Measurements from ENCODE around the gene ESF1. TPM values are rescaled to one million over a fixed set of nuclear protein-coding genes. Genes with fewer than 3 reads are reported as not detected.

ESF1 gene
- total and polyA plus RNA-seq, 9 of the 15 experiments (the other 6 are each of a cell fraction or from before 2014, with no cell fraction given), result 7.0 to 30.4 (median 18.6) TPM

DNA sequence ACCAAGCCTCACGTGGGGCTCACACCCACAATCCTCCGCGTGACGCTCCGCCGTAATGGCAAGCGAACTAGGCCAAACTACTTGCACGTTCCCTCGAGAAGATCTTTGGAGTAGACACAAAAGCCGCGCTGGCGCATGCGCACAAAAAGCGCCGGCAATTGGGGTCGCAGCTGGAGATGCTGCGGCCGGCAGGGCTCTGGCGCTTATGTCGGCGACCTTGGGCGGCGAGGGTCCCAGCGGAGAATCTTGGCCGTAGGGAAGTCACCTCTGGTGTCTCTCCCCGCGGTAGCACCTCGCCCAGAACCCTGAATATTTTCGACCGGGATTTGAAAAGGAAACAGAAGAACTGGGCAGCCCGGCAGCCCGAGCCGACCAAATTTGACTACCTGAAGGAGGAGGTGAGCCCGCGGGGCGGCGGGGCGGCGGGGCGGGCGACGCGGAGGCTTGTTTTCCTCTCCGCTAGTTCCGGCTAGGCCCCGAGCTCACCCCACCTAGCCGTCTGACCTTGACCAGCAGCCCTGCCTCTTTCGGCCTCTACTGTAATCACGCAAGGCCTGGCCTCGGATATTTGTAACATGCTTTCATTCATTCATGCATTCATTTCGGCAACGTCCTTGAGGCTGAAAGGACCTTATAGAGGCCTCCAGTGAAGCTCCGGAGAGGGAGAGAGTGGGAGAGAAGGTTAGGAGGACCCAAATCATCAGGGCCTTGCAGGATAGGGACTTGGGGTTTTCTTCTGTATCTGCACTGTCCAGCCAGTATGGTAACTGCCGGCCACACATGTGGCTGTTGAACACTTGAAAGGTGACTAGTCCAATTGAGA lies at the start of gene ESF1, which contains the start of gene NDUFAF5 (continued):
- TF ChIP-seq ZNF655 (CRISPR knock-in tag; IDR thresholded peaks at IDR 0.05) (no peak), TEAD2 (tag; IDR thresholded peaks at IDR 0.05) (no peak), FOXK2 (conservative IDR thresholded peaks at IDR 0.05 in 1 of 2, IDR thresholded peaks at IDR 0.05 in 1 of 2; ENCODE audit: low read depth in 2 of 2) (0 out of 4 replicates have a peak, but pooled peaks of 1 of the 2 experiments have one; percentile 17), EHMT2 (IDR thresholded peaks at IDR 0.05) (no peak), CHD1 (IDR thresholded peaks at IDR 0.05; ENCODE audit: low read length) (no peak), MCM3 (IDR thresholded peaks at IDR 0.05) (no peak), MTF1 (CRISPR knock-in tag; IDR thresholded peaks at IDR 0.05; ENCODE audit: borderline replicate concordance) (no peak), CBX3 (IDR thresholded peaks at IDR 0.05; ENCODE audit: borderline replicate concordance in 1 of 2, low read length in 2 of 2) (0 out of 3 replicates have a peak, but pooled peaks of 1 of the 2 experiments have one; percentile 43), ZFPM2 (CRISPR knock-in tag; IDR thresholded peaks at IDR 0.05) (no peak), ZNF263 (CRISPR knock-in tag; IDR thresholded peaks at IDR 0.05; ENCODE audit: borderline replicate concordance) (0 out of 2 replicates have a peak, but pooled peaks have one; percentile 27), ZNF699 (CRISPR knock-in tag; IDR thresholded peaks at IDR 0.05; ENCODE audit: insufficient replicate concordance) (no peak)
- TF ChIP-seq, protein P1, sequence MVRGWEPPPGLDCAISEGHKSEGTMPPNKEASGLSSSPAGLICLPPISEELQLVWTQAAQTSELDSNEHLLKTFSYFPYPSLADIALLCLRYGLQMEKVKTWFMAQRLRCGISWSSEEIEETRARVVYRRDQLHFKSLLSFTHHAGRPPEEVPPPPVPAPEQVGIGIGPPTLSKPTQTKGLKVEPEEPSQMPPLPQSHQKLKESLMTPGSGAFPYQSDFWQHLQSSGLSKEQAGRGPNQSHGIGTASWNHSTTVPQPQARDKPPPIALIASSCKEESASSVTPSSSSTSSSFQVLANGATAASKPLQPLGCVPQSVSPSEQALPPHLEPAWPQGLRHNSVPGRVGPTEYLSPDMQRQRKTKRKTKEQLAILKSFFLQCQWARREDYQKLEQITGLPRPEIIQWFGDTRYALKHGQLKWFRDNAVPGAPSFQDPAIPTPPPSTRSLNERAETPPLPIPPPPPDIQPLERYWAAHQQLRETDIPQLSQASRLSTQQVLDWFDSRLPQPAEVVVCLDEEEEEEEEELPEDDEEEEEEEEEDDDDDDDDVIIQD (CRISPR knock-in tag; IDR thresholded peaks at IDR 0.05), result no peak
- TF ChIP-seq, protein P2, sequence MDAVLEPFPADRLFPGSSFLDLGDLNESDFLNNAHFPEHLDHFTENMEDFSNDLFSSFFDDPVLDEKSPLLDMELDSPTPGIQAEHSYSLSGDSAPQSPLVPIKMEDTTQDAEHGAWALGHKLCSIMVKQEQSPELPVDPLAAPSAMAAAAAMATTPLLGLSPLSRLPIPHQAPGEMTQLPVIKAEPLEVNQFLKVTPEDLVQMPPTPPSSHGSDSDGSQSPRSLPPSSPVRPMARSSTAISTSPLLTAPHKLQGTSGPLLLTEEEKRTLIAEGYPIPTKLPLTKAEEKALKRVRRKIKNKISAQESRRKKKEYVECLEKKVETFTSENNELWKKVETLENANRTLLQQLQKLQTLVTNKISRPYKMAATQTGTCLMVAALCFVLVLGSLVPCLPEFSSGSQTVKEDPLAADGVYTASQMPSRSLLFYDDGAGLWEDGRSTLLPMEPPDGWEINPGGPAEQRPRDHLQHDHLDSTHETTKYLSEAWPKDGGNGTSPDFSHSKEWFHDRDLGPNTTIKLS (IDR thresholded peaks at IDR 0.05; ENCODE audit: borderline replicate concordance, low read depth), result no peak
- TF ChIP-seq, protein P3, sequence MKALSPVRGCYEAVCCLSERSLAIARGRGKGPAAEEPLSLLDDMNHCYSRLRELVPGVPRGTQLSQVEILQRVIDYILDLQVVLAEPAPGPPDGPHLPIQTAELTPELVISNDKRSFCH (CRISPR knock-in tag; IDR thresholded peaks at IDR 0.05), result no peak
- TF ChIP-seq, protein P3 (tag; IDR thresholded peaks at IDR 0.05), result 0 out of 2 replicates have a peak, but pooled peaks have one; percentile 40

Measured in K562 (cell line).